ENCODE data around the gene TLNRD1.

Gene TLNRD1

GRCh38 chr15:81008312-81008711, 7.6 kb downstream of the TLNRD1 start:
- H3K9ac ChIP-seq (ENCODE audit: low read length) = no peak overlapping the region
- H3F3A ChIP-seq (ENCODE audit: insufficient read depth, low read length) = no peaks in the 10 kb centered on the region
- H3K36me3 ChIP-seq (ENCODE audit: insufficient read depth, low read length) = peaks cover 13% of the 10 kb centered on the region
- no peak overlapping the region for H3K4me3 ChIP-seq (ENCODE audit: low read depth, low read length, poor library complexity, severe bottlenecking)
- no peaks in the 10 kb centered on the region for H3K79me2 ChIP-seq (ENCODE audit: insufficient read depth, low read length)
- no peaks in the 10 kb centered on the region for H3K27me3 ChIP-seq (ENCODE audit: insufficient read depth, low read length)
- H3K27ac ChIP-seq (ENCODE audit: low read depth, low read length, poor library complexity, severe bottlenecking) = no peak overlapping the region
- H3K4me1 ChIP-seq (ENCODE audit: insufficient read depth, low read length, severe bottlenecking) = no peaks in the 10 kb centered on the region
- no peak overlapping the region for H2AFZ ChIP-seq (ENCODE audit: low read length)
- H4K20me1 ChIP-seq (ENCODE audit: insufficient read depth, low read length) = peaks cover 4% of the 10 kb centered on the region; the same call in 1 of the 2 replicates
- TF ChIP-seq CTCF (IDR thresholded peaks at IDR 0.05; ENCODE audit: low read length) = no peak
- no peak overlapping the region for H3K4me2 ChIP-seq (ENCODE audit: low read length)
- H3K9me3 ChIP-seq (ENCODE audit: low read length) = no peaks in the 10 kb centered on the region
- H3K9me2 ChIP-seq (ENCODE audit: low read depth, low read length) = no peaks in the 10 kb centered on the region

- no peaks in the 10 kb centered on the region for H4K20me1 ChIP-seq (ENCODE audit: insufficient read depth, low read length)
- no peak overlapping the region for H3K27ac ChIP-seq (ENCODE audit: low read depth, low read length, poor library complexity, severe bottlenecking)
- TF ChIP-seq CTCF (IDR thresholded peaks at IDR 0.05; ENCODE audit: low read length) = no peak
- no peak for TF ChIP-seq EZH2 (IDR thresholded peaks at IDR 0.05; ENCODE audit: borderline replicate concordance, low read length)
- H3F3A ChIP-seq (ENCODE audit: insufficient read depth, low read length) = no peaks in the 10 kb centered on the region
- no peak overlapping the region for H3K9ac ChIP-seq (ENCODE audit: low read length)
- H3K4me1 ChIP-seq (ENCODE audit: insufficient read depth, low read length, severe bottlenecking) = no peaks in the 10 kb centered on the region
- H3K79me2 ChIP-seq (ENCODE audit: insufficient read depth, low read length) = no peaks in the 10 kb centered on the region
- no peaks in the 10 kb centered on the region for H3K9me2 ChIP-seq (ENCODE audit: low read depth, low read length)
- no peak overlapping the region for H2AFZ ChIP-seq (ENCODE audit: low read length)
- no peaks in the 10 kb centered on the region for H3K27me3 ChIP-seq (ENCODE audit: insufficient read depth, low read length)
- H3K4me2 ChIP-seq (ENCODE audit: low read length) = no peak overlapping the region
- H3K9me3 ChIP-seq (ENCODE audit: low read length) = no peaks in the 10 kb centered on the region
- no peaks in the 10 kb centered on the region for H3K36me3 ChIP-seq (ENCODE audit: insufficient read depth, low read length)
- no peak overlapping the region for H3K4me3 ChIP-seq (ENCODE audit: low read depth, low read length, poor library complexity, severe bottlenecking)
These were observed 9.4 kb downstream of the TLNRD1 start for GRCh38 chr15:81010086-81010485.

- Histone ChIP-seq H3K27ac (ENCODE audit: low read depth, low read length, poor library complexity, severe bottlenecking) (no peak overlapping the region), H3K36me3 (ENCODE audit: insufficient read depth, low read length) (no peaks in the 10 kb centered on the region), H3K9me2 (ENCODE audit: low read depth, low read length) (no peaks in the 10 kb centered on the region), H3K4me2 (ENCODE audit: low read length) (no peak overlapping the region), H3K9ac (ENCODE audit: low read length) (no peak overlapping the region), H3K4me1 (ENCODE audit: insufficient read depth, low read length, severe bottlenecking) (no peaks in the 10 kb centered on the region), H3F3A (ENCODE audit: insufficient read depth, low read length) (no peaks in the 10 kb centered on the region), H3K27me3 (ENCODE audit: insufficient read depth, low read length) (no peaks in the 10 kb centered on the region), H3K79me2 (ENCODE audit: insufficient read depth, low read length) (no peaks in the 10 kb centered on the region), H3K4me3 (ENCODE audit: low read depth, low read length, poor library complexity, severe bottlenecking) (no peak overlapping the region), H4K20me1 (ENCODE audit: insufficient read depth, low read length) (no peaks in the 10 kb centered on the region), H3K9me3 (ENCODE audit: low read length) (no peaks in the 10 kb centered on the region), H2AFZ (ENCODE audit: low read length) (no peak overlapping the region)
- TF ChIP-seq EZH2 (IDR thresholded peaks at IDR 0.05; ENCODE audit: borderline replicate concordance, low read length) (no peak), CTCF (IDR thresholded peaks at IDR 0.05; ENCODE audit: low read length) (no peak)
These were observed 10.9 kb downstream of the TLNRD1 start for GRCh38 chr15:81011593-81011992.

Measured in OCI-LY1 (cell line).